SK-N-SH (cell line): ENCODE data around the gene NUAK1.

ENCODE experiments used
- POLR2AphosphoS5 ChIP-seq: IDR thresholded peaks from 2 replicates; pipeline ENCODE4 v1.6.1; 2012; ENCODE audit warnings: low read depth, low read length
- TCF12 ChIP-seq: IDR thresholded peaks from 2 replicates; pipeline ENCODE4 v1.4.0; 2012
- TF ChIP-seq, protein P1 (sequence below): fragments of 200-600 bp; sonication (generic); IDR thresholded peaks from 2 replicates; pipeline ENCODE4 v1.6.1; 2017; ENCODE audit warnings: antibody characterized with exemption, mild to moderate bottlenecking, moderate library complexity
- TF ChIP-seq, protein P2 (sequence below): IDR thresholded peaks from 2 replicates; pipeline ENCODE4 v1.4.0; 2012; ENCODE audit warnings: low read depth
- TF ChIP-seq, protein P3 (sequence below): IDR thresholded peaks from 2 replicates; pipeline ENCODE4 v1.6.1; 2012; ENCODE audit warnings: mild to moderate bottlenecking, low read depth, low read length, moderate library complexity

DNA sequence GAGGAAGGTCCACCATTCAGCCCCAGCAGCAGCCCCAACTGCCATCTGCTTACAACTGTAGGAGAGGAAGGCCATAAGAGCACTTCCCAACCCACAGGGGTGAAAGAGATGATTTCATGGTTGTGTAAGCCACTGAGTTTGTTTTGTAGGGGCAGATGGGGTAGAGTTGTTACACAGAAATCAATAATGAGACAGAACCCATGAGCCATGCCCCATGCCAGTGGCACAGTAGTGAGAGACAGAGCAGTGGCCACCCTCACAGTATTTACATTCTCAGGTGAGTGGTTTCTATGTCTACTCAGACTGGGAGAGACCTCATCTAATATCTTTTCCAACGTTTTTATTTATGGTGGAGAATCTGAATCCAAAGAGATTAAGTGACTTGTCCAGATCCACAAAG is 68.6 kb downstream of the NUAK1 start:
- no peak for TF ChIP-seq TCF12
- TF ChIP-seq, protein P1, sequence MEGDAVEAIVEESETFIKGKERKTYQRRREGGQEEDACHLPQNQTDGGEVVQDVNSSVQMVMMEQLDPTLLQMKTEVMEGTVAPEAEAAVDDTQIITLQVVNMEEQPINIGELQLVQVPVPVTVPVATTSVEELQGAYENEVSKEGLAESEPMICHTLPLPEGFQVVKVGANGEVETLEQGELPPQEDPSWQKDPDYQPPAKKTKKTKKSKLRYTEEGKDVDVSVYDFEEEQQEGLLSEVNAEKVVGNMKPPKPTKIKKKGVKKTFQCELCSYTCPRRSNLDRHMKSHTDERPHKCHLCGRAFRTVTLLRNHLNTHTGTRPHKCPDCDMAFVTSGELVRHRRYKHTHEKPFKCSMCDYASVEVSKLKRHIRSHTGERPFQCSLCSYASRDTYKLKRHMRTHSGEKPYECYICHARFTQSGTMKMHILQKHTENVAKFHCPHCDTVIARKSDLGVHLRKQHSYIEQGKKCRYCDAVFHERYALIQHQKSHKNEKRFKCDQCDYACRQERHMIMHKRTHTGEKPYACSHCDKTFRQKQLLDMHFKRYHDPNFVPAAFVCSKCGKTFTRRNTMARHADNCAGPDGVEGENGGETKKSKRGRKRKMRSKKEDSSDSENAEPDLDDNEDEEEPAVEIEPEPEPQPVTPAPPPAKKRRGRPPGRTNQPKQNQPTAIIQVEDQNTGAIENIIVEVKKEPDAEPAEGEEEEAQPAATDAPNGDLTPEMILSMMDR: no peak
- TF ChIP-seq POLR2AphosphoS5: no peak
- TF ChIP-seq, protein P2, sequence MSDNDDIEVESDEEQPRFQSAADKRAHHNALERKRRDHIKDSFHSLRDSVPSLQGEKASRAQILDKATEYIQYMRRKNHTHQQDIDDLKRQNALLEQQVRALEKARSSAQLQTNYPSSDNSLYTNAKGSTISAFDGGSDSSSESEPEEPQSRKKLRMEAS: no peak
- TF ChIP-seq, protein P3, sequence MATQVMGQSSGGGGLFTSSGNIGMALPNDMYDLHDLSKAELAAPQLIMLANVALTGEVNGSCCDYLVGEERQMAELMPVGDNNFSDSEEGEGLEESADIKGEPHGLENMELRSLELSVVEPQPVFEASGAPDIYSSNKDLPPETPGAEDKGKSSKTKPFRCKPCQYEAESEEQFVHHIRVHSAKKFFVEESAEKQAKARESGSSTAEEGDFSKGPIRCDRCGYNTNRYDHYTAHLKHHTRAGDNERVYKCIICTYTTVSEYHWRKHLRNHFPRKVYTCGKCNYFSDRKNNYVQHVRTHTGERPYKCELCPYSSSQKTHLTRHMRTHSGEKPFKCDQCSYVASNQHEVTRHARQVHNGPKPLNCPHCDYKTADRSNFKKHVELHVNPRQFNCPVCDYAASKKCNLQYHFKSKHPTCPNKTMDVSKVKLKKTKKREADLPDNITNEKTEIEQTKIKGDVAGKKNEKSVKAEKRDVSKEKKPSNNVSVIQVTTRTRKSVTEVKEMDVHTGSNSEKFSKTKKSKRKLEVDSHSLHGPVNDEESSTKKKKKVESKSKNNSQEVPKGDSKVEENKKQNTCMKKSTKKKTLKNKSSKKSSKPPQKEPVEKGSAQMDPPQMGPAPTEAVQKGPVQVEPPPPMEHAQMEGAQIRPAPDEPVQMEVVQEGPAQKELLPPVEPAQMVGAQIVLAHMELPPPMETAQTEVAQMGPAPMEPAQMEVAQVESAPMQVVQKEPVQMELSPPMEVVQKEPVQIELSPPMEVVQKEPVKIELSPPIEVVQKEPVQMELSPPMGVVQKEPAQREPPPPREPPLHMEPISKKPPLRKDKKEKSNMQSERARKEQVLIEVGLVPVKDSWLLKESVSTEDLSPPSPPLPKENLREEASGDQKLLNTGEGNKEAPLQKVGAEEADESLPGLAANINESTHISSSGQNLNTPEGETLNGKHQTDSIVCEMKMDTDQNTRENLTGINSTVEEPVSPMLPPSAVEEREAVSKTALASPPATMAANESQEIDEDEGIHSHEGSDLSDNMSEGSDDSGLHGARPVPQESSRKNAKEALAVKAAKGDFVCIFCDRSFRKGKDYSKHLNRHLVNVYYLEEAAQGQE: no peak
